ENCODE measurements around the gene MROH7. TPM values are rescaled to one million over a fixed set of nuclear protein-coding genes. Genes with fewer than 3 reads are reported as not detected.

MROH7 gene
- total RNA-seq (2014; rRNA removed; shearing (Covaris generic)), result not detected in 2 replicates

DNA sequence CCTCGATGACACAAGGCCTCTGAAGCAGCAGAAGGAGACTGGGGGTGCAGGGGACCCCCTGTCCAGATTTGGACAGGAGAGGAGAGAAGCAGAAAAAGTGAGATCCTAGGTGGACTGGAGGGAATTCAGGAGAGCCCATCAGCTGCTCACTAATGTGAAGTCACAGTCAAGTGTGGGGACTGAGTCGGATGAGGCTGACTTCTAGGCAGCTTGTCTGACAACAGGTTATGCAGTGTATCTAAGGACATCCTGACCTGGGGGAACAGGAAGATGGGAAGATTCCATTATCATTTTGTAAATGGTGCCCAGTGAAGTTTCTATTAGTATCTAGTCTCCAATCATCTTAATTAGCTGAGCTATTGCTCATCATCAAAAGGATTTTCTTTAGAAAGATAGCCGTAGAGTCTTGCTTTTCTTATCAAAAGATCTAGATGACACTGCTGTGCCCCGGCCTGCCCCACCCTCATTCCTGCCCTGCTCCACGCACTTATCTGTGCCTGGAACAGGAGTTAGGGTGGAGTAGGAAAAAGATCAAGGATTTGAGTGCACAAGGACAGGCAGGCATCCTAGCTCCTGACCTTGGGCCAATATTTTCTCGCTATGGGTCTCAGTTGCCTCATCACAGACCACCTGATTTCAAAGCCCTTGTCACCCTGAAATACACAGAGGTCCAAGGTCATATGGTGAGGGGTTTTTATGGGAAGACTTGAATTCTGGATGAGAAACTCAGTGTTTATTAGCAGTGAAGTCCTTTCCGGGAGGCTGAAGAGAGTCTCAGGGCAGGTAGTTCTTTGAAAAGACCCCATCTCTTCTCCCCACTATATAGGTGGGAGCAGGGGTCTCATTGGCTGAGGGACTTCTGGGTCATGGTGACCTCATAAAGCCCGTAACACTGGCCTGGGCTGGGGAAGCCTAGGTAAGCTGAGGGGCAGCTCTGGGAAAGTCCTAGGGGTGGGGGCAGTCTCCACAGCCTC, at the start of gene MROH7:
MROH7 (plus strand) TSS at position 924 of the 974 bp plus-strand sequence. CDS start 11,141 bp downstream, outside the sequence.
- DNase-seq (ENCODE audit: low read depth), result no peak

DNA sequence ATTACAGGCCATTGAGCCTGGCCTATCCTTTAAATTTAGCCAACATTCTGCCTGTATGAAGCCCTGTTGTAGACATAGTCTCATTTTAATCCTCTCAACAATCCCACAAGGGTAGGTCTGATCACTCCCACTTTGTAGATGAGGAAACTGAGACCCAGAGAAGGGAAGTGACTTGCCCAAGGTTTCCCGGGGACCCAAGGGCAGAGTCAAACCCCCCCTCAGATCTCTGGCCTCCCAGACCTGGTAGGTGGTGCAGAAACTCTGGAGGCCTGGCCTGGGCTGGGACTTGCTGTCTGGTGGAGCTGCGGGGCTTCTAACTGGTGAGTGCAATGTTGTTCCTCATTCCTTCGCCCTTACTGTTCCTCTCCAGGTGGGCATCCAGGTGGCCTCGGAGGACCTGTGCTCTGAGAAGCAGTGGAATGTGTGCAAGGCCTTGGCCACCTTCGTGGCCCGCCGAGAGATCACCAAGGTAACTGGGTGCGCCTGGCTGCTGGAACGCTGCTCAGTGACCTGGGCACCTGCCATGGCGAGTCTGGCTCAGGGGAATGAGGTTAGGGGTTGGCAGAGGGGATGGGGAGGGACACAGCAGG, 47.9 kb upstream of the MROH7 start:
- DNase-seq (ENCODE audit: low read depth), result no peak

DNA sequence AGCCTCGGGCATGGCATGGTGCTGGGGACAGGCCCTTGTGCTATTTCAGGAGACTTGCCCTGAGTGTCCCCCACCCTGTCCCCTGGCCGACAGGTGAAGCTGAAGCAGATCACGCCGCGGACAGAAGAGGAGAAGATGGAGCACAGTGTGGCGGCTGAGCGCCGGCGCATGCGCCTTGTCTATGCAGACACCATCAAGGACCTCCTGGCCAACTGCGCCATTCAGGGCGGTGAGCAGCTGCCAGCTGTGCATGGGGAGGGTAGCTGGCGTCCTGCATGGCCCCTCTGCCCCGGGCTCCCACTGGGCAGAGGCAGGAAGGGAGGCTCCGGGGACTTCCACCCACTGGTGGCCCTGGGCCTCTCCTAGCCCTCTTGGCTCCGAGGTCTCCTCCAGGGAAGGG, 47.1 kb upstream of the MROH7 start:
- DNase-seq (ENCODE audit: low read depth), result no peak

DNA sequence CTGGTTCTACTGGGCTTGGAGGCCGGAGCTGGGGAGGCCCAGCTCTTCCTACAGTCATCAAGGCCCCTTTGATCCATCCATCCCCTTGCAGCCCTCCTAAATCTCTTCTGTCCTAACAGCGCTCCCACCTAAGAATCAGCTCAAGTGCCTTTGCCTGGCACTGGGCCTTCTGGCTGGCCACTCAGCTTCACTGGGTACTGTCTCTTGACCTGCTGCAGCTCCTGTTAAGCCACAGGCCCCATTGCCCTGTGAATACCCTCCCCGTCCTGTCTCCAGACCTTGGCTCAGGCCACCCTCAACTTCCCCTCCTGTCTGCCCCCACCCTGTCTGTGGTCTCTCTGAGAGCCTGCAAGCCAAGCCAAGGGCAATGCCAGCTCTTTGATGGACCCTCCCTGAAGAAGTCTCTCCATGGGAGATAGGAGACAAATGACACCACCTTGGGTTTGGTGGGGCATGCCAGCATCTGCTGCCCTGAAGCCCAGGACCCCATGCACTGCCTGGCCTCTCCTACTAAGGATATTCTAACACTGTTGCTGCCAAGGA, 45.6 kb upstream of the MROH7 start:
- no peak for DNase-seq (ENCODE audit: low read depth)

DNA sequence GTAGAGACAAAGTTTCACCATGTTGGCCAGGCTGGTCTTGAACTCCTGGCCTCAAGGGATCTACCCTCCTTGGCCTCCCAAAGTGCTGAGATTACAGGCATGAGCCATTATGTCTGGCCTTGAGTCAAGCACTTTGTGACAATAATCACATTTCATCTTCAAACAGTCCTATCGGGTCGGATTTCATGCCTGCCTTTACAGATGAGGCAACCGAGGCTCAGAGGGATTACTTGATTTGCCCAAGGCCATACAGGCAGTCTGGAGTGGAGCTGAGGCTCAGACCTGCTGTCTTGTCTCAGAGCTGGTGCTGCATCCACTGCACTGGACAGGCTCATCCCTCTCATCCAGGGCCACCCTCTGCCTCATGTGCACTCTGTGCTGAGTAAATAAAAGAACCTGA, 44.8 kb upstream of the MROH7 start:
- DNase-seq (ENCODE audit: low read depth), result no peak

DNA sequence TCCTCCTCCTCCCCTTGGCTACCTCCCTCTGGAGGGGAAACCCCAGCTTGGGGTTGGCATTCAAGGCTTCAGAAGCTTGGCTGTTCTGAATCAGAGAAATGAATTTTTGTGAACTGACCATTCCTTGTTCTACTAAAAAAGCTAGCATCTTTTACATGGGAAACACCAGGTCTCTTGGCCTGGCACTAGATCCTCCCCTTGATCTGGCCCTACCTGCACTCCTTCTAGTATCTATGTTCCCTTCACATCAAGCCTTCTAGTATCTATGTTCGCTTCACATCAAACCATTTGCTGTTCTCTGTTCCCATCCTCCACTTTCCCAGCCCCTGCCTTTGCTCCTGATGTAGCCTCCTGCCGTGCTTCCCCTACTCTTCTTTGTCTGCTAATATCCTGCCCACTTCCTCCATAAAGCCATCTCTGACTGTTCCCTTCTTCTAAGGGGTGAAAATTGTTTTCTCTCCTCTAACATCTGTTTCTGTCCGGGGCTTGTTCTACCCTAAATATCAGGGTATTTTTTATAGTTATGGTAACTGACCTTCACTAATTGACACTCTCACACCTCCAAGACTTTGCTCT, 44.0 kb upstream of the MROH7 start:
- no peak for DNase-seq (ENCODE audit: low read depth)

DNA sequence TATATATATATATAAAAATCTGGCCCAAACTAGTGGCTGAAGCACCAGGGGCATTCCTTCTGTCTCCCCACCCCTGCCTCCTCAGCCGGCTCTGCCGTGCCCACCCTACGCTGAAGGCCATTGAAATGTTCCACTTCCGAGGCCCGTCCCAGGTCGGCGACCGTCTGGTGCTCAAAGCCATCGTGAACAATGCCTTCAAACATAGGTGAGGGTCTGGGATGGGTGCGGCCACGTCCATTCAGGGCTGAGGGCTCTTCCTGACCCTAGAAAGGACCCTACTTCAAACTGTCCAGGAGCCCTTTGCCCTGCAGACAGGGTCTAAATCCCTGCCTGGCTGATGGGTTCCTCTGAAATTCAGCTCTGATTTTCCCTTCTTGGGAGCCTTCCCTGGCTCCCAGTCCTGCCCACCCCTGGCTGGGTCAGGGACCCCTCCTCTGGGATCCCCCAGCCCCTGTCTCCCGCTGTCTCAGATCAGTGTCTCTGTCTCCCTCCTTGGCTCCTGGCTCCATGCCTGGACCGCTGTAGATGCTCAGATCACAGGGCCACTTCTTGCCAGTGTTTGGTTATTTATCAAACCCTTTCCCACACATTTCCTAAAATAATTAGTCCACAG, 42.3 kb upstream of the MROH7 start:
- DNase-seq (ENCODE audit: low read depth), result no peak

DNA sequence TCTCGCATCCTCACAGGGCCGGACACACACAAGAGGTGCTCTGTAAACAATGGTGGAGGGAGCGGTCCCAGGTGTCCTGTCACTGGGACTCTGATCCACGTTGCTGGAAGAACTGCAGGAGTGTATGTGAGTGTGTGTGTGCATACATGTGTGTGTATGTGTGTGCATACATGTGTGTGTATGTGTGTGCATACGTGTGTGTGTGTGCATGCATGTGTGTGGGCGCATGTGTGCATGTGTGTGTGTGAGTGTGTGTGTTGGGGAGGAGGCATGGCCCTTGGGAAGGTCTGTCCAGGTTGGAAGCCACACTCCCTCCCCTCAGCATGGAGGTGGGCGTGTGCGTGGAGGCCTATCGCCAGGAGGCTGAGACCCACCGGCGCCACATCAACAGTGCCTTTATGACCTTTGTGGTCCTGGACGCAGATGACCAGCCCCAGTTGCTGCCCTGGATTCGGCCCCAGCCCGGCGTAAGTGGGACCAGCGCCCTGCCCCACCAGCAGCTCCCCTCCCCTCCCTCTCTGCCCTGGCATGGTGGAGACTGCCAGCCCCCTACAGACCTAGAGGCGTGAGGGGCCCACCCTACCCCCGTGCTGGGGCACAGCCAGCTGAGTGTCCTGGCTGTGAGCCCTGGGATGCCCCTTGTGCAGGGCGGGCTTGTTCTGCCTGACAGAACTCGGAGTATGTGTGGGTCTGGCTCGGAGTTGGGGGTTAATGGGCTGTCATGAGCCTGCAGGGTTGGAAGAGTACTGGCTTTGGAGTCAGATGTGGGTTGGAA, 40.5 kb upstream of the MROH7 start:
- no peak for DNase-seq (ENCODE audit: low read depth)

DNA sequence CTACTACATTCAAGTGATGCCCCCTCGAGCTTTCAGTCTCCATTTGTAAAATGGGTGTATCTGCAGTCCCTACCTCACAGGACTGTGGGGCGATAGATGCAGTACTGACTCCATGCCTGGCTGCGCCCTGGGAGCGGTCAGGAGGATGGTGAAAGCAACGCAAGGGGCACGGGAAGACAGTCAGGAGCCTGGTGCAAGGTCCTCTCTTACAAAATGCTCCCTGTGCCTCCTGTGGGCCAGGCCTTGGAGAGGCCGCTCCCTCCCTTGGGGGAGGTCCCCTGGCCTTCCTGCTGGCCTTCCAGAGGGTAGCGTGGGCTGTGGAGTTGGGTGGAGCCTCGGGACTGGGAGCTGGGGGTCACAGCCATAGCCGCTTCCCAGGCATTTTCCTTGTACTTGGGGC, 39.9 kb upstream of the MROH7 start:
- DNase-seq (ENCODE audit: low read depth), result no peak

DNA sequence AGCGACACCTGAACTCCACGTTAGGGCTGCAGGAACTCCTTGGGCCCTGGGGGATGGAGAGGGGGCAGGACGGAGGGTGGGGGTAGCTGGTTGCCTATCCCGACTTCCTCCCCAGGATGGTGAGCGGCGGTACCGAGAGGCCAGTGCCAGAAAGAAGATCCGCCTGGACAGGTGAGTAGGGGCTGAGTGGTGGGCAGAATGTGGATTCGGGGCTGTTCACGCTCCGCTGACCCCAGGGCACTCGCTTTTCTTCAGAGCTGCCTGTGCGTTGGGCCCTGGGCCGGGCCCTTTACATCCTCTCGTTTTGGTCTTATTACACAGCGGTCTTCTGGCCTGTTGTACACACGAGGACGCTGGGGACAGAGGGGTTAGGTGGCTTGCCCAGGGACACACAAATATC, 39.0 kb upstream of the MROH7 start:
- no peak for DNase-seq (ENCODE audit: low read depth)

DNA sequence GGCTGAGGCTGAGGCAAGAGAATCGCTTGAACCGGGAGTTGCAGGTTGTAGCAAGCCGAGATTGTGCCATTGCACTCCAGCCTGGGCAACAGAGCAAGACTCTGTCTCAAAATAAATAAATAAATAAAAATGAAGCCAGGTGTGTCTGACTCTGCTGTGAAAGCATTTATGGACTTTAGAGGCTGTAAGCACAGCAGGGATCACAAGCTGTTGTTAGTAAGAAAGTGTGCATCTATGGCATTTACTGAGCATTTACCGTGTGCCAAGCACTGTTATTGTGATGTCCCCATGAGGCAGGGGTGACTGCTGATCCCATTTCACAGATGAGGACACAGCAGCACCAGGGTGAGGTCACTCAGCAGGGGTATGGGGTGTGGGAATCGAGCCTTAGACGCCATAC, 38.3 kb upstream of the MROH7 start:
- no peak for DNase-seq (ENCODE audit: low read depth)

DNA sequence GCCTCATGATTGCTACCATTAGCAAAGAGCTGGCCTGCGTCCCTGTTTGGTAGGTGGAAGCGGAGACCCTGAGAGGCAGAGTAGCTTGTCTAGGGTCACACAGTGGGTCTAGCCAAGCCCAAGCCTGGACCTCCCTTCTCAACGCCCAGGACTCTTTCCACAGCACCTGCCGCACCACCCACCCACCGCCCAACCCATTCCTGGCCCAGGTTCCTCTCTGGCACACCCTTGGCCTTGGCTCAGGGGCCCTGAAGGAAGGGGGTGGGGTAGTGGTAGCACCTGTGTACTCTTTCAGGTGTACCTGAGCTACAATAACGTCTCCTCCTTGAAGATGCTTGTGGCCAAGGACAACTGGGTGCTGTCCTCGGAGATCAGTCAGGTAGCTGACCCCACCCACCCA, 37.5 kb upstream of the MROH7 start:
- DNase-seq (ENCODE audit: low read depth), result no peak

DNA sequence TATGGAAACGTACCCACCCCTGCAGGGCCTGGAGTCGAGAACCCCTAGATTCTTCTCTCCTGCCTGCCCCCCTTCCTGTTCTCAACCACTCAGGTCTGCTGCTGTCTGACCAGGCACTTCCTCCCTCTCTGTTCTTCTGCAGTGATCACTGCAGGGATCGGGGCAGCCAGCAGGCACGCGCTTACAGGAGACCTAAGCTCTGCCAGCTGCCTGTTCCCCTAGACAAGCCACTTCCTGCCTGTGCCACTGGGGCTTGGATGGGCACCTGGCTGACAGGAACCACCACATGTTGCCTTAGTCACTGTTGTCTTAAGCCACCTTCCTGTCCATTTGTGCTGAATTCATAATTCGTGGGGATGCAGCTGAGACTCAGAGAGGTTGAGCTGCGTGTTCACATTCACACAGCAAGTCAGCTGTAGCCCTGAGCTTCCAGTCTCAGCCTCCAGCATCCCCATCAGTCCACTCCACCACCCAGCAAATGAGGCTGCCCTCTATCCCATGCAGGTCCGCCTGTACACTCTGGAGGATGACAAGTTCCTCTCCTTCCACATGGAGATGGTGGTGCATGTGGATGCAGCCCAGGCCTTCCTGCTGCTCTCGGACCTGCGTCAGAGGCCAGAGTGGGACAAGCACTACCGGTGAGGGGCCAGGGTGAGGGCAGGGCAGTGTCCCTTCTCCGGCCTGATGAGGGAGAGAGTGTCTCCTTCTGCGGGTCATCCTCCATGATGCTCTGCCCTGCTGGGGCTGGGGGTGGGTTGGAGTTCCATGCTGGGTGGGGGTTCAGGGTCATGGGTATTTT, 36.8 kb upstream of the MROH7 start:
- peak; percentile 31 for DNase-seq (ENCODE audit: low read depth)

DNA sequence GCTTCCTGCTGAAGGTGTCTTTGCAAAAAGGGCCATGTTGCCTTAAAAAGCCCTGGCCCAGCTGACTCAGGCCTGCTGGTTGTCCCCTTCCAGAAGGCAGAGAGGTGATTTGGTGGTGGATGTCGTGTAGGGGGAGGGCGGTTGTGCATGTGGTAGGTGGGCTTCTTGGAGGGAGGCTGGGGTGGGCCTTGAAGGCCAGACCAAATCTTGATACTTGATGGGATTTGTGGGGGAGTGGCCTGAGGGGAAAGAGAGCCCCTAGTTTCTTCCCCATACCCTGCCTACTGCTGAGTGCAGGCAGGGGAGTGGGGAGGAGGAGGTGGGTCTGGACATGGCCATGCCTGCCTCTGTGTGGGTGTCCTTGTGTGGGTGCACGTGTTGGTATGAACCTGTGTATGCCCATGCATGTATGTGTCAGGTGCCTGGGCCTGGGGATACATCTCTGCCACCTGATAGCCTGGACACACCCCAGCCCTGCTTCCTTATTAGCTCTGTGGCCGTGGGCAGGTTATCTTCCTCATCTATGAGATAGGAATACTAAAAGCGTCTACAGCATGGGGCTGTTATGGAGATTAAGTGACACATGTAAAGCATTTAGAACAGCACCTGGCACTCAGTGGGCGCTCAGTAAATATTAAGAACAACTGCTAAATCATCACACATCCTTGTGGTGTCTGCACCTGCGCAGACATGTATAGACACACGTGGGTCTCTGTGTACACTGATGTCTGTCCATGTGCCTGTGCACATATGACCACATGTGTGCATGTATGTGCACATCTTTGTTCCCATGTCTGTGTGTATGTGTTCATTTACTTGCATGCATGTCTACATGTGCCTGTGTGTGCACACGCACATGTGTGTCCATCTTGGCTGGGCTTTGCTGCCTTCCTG, 35.2 kb upstream of the MROH7 start:
- DNase-seq (ENCODE audit: low read depth), result no peak

DNA sequence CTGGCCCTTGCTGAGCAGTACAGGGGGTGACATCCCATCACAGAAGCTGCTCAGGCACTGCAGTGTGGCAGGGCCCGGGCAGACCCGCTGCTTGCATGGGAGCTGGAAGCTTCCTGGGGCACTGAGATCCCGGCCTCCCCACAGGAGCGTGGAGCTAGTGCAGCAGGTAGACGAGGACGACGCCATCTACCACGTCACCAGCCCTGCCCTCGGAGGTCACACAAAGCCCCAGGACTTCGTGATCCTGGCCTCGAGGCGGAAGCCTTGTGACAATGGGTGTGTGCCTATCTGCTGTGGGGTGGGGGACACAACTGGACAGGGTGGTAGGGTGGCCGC, 34.6 kb upstream of the MROH7 start:
- DNase-seq (ENCODE audit: low read depth), result no peak

DNA sequence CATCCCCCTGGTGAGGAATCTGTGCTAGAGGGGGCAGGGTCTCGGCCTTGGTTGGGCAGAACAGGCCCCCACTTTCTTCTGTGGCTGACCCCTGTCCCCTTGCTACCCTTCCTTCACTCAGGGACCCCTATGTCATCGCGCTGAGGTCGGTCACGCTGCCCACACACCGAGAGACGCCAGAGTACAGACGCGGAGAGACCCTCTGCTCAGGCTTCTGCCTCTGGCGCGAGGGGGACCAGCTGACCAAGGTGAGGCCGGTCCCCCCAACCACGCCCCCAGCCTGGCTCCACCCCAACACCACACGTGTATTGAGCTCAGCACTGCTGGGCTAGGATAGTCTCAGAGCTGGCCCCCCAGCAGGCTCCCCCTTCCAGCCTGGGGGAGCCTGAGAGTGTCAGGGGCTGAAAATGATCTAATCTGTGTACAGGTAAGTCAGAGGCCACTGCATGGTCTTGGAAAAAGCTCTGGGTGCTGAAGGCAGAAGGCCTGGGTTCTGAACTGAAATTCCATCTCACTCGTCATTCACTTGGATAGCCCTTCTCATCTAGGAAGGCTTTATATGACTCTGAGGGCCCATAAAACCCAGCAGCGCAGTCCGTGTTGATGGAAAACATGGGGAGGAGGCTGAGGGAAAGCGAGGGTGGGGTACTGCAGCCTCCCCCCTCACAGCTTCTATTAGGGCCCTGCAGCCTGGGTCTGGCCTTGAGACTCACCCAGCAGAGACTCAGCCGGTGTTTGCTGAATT, 33.6 kb upstream of the MROH7 start:
- no peak for DNase-seq (ENCODE audit: low read depth)

DNA sequence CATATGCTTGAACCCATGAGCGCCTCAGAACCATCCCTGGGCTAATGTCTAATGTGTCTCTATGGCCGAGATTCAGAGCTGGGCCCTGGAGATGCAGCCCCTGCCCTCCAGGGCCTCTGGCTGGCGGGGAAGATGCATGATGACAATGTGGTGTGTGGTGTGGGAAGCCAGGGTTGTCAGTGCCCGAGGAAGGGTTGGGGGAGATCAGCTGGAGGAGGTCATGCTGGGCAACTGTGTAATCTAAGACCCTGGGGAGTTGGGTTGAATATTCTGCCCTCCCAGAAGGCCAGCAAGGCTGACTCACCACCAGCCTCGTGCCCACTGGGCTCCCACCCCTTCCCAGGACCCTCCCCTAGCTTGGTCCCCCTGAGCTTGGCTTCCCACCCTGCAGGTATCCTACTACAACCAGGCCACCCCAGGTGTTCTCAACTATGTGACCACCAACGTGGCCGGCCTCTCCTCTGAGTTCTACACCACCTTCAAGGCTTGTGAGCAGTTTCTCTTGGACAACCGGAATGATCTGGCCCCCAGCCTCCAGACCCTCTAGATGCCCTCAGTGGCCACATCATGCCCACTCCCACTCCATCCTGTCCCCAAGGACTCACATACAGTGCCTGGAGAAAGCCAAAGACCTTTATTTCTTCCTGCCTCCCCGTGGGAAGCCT, 32.9 kb upstream of the MROH7 start:
- DNase-seq (ENCODE audit: low read depth), result no peak

DNA sequence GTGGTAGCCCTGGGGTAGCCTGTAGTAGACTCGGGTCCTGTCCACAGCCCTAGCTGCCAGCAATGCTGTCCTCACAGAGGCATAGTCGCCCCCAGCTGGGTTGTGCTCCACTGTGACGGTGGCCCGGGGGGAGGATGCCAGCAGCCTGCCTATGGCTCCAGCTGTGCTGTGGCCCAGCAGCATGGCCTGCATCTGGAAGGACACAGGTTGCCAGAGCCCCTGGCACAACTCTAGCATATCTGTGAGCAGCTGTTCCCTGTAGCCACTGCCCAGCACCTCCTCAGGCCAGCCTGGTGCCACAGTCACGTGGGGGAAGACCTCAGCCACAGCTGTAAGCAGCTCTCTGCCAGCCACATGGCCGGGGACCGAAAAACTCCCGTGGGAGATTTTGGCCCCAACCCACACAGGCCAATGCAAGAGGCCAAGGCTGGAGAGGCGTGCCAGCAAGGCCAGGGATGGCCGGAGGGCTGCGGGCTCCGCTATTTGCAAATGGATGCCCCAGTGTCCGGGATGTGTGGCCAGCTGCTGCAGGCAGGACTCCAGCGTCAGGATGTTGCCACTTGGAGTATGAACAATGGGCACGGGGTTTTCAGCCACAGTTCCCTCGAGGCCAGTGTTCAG, 32.2 kb upstream of the MROH7 start:
- DNase-seq (ENCODE audit: low read depth), result no peak

Data from M059J (cell line).